GM18951 (cell line): ENCODE results near the gene MELTF.

Experiments used
- POLR2A ChIP-seq: IDR thresholded peaks from 4 replicates; pipeline ENCODE4 v1.6.1; 2011; ENCODE audit warnings: mild to moderate bottlenecking; ENCODE audit not compliant: insufficient read length, insufficient read depth; ENCODE audit errors: extremely low read depth
- in situ Hi-C: fragments of 300-500 bp; cut with MboI; formaldehyde crosslinking; loops from one replicate; pipeline ENCODE4 v1.12.0; 2022; ENCODE audit warnings: low sequenced_read_pairs, mixed read lengths, inconsistent platforms; ENCODE audit not compliant: unreplicated experiment

Gene MELTF

DNA sequence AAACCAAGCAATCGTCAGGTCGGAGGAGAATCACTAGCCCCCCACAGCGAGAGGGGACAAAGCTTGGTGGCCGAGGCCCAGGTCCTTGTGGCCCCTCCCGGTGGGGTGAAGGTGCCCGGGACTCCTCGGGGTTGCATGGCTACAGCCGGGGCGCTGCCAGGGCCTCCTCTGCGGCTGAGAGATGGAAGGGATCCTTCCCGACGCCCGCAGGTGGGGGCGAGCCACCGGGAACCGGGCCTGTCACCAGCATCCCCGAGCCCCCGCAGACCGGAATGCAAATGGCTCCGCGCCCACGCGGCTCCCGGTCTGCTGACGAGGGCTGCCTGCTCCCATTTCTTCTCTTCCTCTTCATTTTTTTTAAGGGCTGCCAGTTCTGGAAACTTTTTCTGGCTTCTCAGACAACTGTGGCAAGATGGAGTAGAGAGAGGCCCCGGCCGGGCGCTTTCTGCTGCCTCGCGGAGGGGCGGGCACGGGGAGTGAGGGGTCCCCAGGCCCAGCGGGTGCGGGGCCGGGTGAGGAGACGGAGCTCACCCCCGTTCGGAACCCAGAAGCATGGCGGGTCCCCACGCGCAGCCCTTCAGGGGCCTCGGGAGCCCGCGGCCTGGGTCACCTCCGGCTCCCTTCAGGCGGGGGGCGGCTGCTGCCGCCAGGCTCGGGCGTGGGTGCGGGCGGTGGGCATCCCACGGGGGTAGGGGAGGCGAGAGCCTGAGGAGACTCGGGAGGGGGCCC lies 27.5 kb downstream of the MELTF start:
- in situ Hi-C loops = no loop called here

DNA sequence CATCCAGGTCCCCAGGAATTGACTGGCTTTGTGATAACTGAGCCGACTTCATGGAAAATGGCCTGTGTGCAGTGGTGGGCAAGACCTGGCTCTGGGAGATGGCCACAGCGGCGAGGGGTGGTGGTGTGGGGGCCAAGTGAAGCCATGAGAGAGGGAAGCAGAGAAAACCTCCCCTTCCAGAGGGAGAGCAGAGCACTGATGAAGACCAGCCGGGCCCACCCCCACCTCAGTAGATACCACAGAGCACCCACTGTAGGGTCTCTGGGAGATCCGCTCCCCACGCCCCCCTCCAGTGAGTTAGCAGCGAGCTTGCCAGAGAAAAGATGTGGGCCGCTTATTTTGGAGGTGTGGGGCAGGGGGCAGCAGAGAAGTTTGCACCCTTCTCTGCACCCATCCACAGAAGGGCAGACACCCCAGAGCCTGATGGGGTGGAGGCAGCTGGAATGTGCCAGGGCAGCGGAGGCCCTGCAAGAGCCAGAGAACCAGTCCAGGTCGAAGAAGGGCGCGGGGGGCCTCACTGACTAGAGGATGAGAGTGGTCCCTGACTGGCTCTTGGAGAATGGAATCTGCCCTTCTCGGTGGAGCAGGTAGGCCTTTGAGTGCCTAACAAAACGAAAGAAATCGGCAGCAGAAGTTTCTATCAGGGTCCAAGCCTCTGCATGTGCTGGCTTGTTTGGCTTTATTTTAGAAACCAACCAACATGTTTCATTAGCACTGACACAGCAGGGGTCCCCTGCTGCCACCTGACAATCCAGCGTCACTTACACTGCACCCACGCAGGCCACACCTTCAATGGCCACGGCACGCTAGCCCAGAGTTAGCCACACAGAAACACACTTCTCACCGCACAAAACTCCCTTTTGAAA lies 28.3 kb downstream of the MELTF start:
- in situ Hi-C loops = no loop called here
- no peak for TF ChIP-seq POLR2A

More for the DNA sequence above, 27.5 kb downstream of the MELTF start:
- TF ChIP-seq POLR2A = no peak

DNA sequence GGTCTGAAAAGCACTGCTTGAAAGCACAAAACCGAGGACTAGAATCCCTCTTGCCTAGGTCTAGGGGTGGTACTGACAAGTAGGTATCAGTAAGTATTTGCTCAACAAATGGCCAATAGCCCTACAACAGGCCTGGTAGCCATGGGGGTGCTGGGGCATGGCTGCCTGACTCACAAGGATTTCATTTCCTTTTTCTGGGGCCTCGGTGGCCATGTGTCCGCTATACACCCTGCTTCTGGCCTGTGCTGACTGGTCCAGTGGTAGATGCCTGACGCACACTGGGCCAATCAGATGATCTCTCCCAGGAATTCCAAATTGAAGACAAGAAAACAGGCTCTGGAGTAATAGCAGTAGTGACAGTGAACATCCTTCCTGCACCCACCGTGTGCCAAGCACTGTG lies 29.4 kb downstream of the MELTF start:
- in situ Hi-C loops = no loop called here
- TF ChIP-seq POLR2A = no peak

DNA sequence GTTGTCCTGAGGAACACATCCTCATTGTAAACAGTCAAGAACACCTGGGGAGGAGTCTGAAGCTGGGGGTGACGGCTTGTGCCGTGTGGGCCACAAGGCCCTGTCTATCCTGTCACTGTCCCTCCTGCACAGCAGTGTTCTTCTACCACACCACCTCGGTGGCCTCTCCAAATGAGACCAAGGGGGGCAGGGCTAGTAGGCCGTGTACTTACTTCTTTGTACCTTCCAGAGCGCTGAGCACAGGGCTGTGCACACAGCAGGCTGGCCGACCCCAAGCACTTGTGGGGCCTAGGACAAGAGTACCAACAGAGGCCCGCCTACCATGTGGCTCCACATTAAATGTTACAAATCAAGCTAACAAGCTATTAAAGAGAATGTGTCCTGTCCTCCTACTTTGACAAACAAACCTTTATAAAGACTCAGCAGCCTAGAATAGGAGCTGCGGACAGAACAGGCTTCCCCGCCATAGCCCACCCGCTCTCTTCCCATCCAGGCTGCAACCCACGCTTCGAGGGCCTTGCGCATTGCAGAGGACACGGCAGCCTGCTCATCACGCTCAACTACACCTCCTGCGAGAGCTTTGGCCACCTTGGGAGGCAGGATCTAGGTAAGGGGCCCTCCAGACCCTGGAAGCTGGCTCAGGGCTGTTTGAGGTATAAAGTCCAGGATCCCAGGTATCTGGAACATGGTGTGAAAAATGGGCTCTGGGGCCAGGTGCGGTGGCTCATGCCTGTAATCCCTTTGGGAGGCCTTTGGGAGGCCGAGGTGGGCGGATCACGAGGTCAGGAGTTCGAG lies 30.5 kb downstream of the MELTF start:
- in situ Hi-C loops = loop anchor here (25.0 kb wide), 2 partner anchors 188 to 513 kb away; no protein-coding TSS in a partner anchor
- TF ChIP-seq POLR2A = no peak

DNA sequence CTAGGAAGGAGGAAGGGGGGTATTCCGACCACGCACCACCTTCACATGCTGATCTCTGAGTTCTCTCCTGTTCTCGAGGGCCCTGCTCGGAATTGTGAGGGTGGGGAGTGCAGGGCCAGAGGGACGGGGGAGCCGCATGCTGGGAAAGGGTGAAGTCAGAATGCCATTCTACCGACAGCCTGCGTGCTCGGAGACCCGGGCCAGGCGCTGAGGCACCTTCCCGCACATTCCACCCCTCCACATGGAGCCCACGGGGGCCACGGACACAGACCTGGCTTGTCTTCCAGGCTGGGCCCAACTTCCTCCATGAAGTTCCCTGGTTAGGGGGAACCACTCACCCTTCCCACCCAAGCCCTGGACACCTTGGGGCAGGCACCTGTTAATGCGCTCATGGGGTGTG lies 32.3 kb downstream of the MELTF start:
- TF ChIP-seq POLR2A = no peak
- in situ Hi-C loops = loop anchor here (25.0 kb wide), 2 partner anchors 190 to 515 kb away; no protein-coding TSS in a partner anchor

DNA sequence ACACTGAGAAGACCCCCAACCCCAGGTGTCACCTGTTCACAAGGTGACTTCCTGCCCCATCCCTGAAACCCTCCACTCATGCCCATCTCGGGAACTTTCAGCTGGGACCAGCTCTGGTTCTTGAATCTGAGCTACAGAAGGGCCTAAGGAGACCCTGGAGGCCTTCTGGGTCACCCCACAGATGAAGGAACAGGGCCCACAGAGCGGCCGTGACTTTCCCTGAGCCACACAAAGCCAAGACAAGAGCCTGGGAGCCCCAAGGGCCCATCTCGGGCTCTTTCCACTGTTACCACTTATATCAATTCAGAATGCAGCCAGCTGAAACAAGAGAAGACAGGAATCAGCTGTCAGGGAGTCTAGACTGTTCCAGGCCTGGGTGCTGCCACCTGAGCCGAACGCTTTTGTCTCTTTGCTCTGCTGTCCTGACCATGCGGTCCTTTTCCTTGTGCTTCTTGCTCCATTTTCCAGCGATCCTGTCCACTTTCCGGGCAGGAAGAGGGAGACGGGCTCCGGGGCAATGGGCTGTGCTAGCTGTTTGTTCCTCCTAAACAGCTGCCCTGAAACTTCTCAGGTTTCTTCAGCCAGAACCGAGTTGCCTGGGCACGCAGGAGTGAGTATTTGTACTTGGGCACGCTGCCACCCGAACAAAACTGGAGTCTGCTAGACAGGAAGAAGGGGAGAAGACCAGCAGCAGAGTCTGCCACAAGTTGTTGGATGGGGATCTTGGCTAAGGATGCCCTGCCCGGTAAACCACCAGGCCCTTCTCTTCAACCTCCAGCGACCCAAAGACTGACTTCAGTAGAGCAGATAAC lies 33.0 kb downstream of the MELTF start:
- no peak for TF ChIP-seq POLR2A
- in situ Hi-C loops = loop anchor here (25.0 kb wide), 2 partner anchors 191 to 516 kb away; no protein-coding TSS in a partner anchor

DNA sequence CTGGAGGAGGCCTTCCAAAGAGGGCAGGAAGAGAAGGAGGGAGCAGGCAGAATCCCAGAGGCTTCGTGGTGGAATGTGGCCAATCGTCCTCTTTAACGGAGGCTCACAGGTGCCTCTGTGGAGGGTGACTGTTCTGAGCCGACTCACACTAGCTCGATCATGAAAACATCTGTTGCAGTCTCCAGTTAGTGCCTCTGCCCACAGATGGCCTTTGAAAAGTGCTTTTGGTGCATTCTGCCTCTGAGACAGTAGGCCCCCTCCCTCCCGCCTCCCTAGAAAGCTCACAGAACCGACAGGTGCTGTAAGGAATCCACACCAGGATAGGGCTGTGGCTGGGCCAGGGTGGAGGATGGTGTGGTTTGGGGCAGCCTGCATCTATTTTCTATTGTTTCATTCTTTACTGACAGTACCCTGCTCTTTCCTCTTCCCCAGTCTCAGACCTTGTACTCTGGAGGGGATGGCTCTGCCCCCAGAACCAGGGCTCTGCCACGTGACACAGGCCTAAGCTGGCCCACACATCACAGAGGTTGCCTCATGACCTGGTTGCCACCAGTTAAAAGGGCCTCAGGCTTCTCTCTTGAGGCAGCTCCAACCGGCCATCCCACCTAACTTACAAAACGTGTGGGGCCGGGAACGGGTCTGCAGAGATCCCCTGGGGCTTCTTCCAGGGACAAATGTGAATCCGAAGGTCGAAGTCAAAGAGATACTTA lies 33.8 kb downstream of the MELTF start:
- TF ChIP-seq POLR2A = no peak
- in situ Hi-C loops = loop anchor here (25.0 kb wide), 2 partner anchors 192 to 516 kb away; no protein-coding TSS in a partner anchor

DNA sequence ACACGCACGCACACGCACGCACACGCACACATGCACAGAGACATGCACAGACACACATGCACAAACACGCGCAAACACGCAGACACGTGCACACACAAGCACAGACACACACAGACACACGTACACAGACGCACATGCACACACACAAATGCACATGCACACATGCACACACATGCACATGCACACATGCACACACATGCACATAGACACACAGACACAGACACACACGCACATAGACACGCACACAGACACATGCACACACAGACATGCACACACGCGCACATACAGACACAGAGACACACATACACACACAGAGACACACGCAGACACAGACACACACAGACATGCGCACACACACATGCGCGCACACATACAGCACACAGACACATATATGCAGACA lies 34.6 kb downstream of the MELTF start:
- in situ Hi-C loops = loop anchor here (25.0 kb wide), 2 partner anchors 192 to 517 kb away; no protein-coding TSS in a partner anchor
- TF ChIP-seq POLR2A = no peak

DNA sequence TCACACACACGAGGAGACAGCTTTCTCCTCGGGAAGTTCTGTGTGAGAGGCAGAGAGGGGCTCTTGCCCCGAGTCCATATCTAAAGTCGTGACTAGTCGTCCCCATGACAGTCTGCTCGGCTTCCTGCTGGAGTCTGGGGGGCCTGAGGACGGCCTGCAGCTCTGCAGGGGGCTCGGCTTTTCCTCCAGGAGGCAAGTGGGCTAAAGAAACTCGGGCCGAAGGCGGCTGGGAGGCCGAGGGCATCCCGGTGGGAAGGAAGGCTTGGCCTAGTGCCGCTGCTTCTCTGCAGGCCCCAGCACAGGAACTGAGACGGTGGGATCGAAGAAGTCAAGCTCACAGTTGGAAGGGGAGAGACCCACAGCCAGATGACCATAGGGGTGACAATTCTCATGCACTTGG lies 35.6 kb downstream of the MELTF start:
- no peak for TF ChIP-seq POLR2A
- in situ Hi-C loops = loop anchor here (25.0 kb wide), 2 partner anchors 193 to 518 kb away; no protein-coding TSS in a partner anchor

DNA sequence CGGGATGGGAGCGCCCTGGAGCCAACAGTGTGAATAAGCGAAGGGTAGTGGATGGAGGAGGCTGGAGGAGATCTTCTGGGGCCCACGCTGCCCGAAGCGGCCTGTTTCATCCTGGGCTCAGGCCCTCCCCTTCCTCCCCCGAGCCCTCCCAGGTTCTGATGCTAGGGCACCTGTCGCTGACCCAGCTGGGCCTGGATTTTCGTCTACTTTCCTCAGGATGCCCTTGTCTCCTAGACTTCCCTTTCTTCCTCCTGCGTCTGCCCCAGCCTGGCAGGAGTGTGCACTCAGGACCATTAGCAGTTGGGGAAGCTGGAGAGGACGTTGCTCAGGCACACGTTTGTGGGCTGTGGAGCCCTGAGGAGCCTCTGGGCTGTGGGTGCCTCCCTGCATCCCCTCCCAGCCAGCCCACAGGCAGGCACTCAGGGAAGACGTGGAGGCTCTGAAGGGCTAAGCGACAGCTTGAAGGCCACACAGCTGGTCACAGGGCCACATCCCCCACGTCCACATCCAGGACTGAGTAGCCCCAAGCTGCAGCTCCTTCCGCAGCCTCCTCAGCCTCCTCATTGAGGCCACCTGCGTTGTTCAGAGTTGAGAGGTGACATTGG lies 37.1 kb downstream of the MELTF start:
- in situ Hi-C loops = loop anchor here (25.0 kb wide), 2 partner anchors 195 to 520 kb away; no protein-coding TSS in a partner anchor

More for the DNA sequence above, 37.1 kb downstream of the MELTF start:
- TF ChIP-seq POLR2A = no peak
